Measurements from ENCODE around the gene STIM1.

GRCh38 chr11:3857628-3858027 is 2.2 kb downstream of the STIM1 start:
- no peak for TF ChIP-seq POLR2A (IDR thresholded peaks at IDR 0.05)
- no peak for TF ChIP-seq CTCF (IDR thresholded peaks at IDR 0.05)

All from right lobe of liver (tissue), 4 donors.